Adrenal gland (tissue), 12 donors: ENCODE results near the gene FOSL1. TPM values are rescaled to one million over a fixed set of nuclear protein-coding genes. Genes with fewer than 3 reads are reported as not detected.

ENCODE experiments used
- DNase-seq, 7 donors: peaks; one replicate each; pipeline ENCODE4 v3.0.0-alpha.2; 2019 to 2020
- H3K27ac ChIP-seq, 5 donors: fragments of 200-600 bp; sonication (generic) in 4 of 5; 1 replicate in 3 of 5; 2 replicates in 2 of 5; pipeline versions ENCODE4 v1.5.1 to v1.8.0; 2016 to 2020; ENCODE audit warnings: mild to moderate bottlenecking in 1 of 5
- H3K27me3 ChIP-seq: fragments of 200-600 bp; 2 replicates; pipeline ENCODE4 v1.8.0; 2021
- H3K36me3 ChIP-seq, 2 donors: fragments of 200-600 bp; replicated peaks in 1 of 2; 1 replicate in 1 of 2; 2 replicates in 1 of 2; pipeline versions ENCODE4 v1.5.1 to v1.8.0; 2018 to 2022
- H3K4me1 ChIP-seq, 2 donors: fragments of 200-600 bp; replicated peaks in 1 of 2; 1 replicate in 1 of 2; 2 replicates in 1 of 2; pipeline versions ENCODE4 v1.5.1 to v1.8.0; 2018 to 2021
- H3K4me3 ChIP-seq, 4 donors: fragments of 200-600 bp; sonication (generic) in 3 of 4; one replicate each; pipeline ENCODE4 v1.5.1; 2016 to 2018
- H3K9me3 ChIP-seq, 3 donors: fragments of 200-600 bp; sonication (generic) in 1 of 3; replicated peaks in 1 of 3; 1 replicate in 2 of 3; 2 replicates in 1 of 3; pipeline versions ENCODE4 v1.5.1 to v1.8.0; 2016 to 2021
- POLR2A ChIP-seq, 2 donors: fragments of 450-650 bp; IDR thresholded peaks; one replicate each; pipeline ENCODE4 v1.6.1; 2017; ENCODE audit warnings: antibody characterized with exemption in 2 of 2, mild to moderate bottlenecking in 2 of 2, moderate library complexity in 1 of 2
- WGBS, 4 donors: extraction: QIAGEN DNeasy Blood & Tissue Kit in 2 of 4; methylation state at CpG; one replicate each; pipeline versions ENCODE4 v1.1.5 to v1.1.7; 2013 to 2017; 5-methylcytosine and 5-hydroxymethylcytosine counted together
- intact Hi-C, 2 donors: fragments of 100-400 bp; cut with DNase I; formaldehyde crosslinking; loops; one replicate each; pipeline versions ENCODE4 v1.14.1 to v1.15.0; 2022 to 2023
- polyA plus RNA-seq, 3 donors: library from polyadenylated mRNA; stranded (reverse); fragments of 200-250 nt in 2 of 3; fragments of 350-450 nt in 1 of 3; fragmentation: Illumina TruSeq in 1 of 3; extraction: RNeasy Lipid Tissue Mini Kit (QIAGEN cat#74804) in 1 of 3; gene quantifications; one replicate each; pipeline ENCODE4 v1.2.3, GENCODE V29; 2013 to 2014
- total RNA-seq, 9 donors: library from RNA; depleted of rRNA in 4 of 9; stranded (reverse); fragments of >200 nt in 4 of 9; fragments of 120-200 nt in 1 of 9; fragmentation: NEBNext Ultra II Directional in 1 of 9; extraction: Animal tissue kit (Norgen Biotek cat#: 25700) in 1 of 9; gene quantifications; one replicate each; pipeline versions ENCODE4 v1.1.0 to v1.2.4, GENCODE V29; 2013 to 2023
- TF ChIP-seq, protein P1 (sequence below), 6 experiments: fragments of 450-650 bp in 4 of 6; fragments of 200-600 bp in 2 of 6; sonication (generic) in 1 of 6; IDR thresholded peaks; 1 replicate in 5 of 6; 2 replicates in 1 of 6; pipeline versions ENCODE4 v1.5.1 to v1.8.0; 2016 to 2021; ENCODE audit warnings: antibody characterized with exemption in 6 of 6, mild to moderate bottlenecking in 2 of 6, moderate library complexity in 1 of 6
- donor health status: healthy with polysubstance abuse.
- donor health status: Bipolar disorder and iron deficiency.
- donor health status: DM: yes; HTN: yes; CAD: no.
- donor health status: DM: no; HTN: no; CAD: no.
- donor health status: DM: no; HTN: no; CAD: no.
- donor health status: DM: yes; HTN: yes; CAD: no.

FOSL1 gene
- total and polyA plus RNA-seq, 12 donors: 2.7 to 34.4 (median 5.4) TPM

DNA sequence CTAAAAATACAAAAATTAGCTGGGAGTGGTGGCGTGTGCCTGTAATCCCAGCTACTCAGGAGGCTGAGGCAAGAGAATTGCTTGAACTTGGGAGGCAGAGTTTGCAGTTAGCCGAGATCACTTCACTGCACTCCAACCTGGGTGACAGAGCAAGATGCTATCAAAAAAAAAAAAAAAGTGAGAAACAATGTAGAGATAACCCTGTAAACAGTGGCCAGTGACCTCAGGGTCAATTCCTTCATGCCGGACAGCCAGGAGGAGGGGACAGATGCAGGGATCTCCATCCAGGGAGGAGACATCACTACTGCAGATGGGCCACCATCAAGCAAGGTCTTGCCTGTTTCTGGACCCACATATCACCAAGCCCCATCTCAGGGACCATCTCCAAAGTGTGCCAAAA is 52.4 kb downstream of the FOSL1 start:
- 78 to 90% (median 84%) methylated on average over 3 of the region's 3 CpGs for WGBS, 4 donors
- no peak for DNase-seq
- Histone ChIP-seq H3K36me3 (peaks cover 0 to 12% of the 10 kb centered on the region in 2 donors), H3K4me3 (no peak overlapping the region), H3K9me3 (no peaks in the 10 kb centered on the region), H3K27ac (no peak overlapping the region), H3K27me3 (no peaks in the 10 kb centered on the region), H3K4me1 (no peaks in the 10 kb centered on the region)
- intact Hi-C loops: no loop called here
- TF ChIP-seq, protein P1, sequence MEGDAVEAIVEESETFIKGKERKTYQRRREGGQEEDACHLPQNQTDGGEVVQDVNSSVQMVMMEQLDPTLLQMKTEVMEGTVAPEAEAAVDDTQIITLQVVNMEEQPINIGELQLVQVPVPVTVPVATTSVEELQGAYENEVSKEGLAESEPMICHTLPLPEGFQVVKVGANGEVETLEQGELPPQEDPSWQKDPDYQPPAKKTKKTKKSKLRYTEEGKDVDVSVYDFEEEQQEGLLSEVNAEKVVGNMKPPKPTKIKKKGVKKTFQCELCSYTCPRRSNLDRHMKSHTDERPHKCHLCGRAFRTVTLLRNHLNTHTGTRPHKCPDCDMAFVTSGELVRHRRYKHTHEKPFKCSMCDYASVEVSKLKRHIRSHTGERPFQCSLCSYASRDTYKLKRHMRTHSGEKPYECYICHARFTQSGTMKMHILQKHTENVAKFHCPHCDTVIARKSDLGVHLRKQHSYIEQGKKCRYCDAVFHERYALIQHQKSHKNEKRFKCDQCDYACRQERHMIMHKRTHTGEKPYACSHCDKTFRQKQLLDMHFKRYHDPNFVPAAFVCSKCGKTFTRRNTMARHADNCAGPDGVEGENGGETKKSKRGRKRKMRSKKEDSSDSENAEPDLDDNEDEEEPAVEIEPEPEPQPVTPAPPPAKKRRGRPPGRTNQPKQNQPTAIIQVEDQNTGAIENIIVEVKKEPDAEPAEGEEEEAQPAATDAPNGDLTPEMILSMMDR (IDR thresholded peaks at IDR 0.05): no peak

DNA sequence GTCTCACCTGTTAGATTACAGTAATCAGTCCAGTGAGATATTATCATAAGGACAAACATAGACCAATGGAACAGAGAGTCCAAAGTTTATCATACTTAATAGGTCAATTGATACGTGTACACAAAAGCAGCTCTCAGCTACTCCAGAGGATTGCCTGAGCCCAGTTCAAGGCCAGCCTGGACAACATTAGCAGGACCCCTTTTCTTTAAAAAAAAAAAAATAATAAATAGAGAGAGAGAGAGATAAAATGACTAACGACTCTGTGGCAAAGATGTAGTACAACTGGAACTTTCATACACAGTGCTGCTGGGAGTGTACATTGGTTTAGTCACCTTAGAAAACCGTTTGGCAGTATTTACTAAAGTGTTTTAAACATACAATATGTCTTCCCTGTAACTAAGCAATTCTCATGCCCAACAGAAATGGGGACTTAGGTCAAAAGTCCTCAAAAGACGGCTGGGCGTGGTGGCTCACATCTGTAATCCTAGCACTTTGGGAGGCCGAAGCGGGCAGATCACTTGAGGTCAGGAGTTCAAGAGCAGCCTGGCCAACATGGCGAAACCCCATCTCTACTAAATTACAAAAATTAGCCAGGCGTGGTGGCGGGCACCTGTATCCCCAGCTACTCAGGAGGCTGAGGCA is 55.8 kb downstream of the FOSL1 start:
- no peaks in the 10 kb centered on the region for H3K27me3 ChIP-seq
- TF ChIP-seq POLR2A (IDR thresholded peaks at IDR 0.05): no peak
- TF ChIP-seq, protein P1 (IDR thresholded peaks at IDR 0.05): no peak
- no peaks in the 10 kb centered on the region for H3K36me3 ChIP-seq
- DNase-seq: no peak
- no peaks in the 10 kb centered on the region for H3K4me1 ChIP-seq
- 80 to 86% (median 85%) methylated on average over 10 of the region's 10 CpGs for WGBS, 4 donors
- H3K4me3 ChIP-seq: no peak overlapping the region
- H3K27ac ChIP-seq: no peak overlapping the region
- intact Hi-C loops: no loop called here
- H3K9me3 ChIP-seq: no peaks in the 10 kb centered on the region

DNA sequence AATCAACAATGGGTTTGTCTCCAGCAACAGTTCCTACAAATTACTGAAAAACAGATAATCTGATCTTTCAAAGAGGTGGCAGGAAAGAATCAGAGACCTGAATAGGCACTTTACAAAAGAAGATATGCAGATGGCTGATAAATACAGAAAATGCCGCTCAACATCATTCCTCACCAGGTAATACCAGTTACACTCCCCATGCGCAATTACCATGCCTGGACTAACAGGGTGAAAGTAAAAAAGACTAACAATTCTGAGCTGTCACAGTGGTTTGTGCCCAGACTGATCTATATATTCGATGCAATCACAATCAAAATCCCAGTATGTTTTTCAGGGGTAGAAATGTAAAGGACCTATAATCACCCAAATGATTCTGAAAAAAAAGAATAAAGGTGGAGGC is 56.4 kb downstream of the FOSL1 start:
- no peak for DNase-seq
- no peak overlapping the region for H3K4me3 ChIP-seq
- 87 to 95% (median 91%) methylated on average over 3 of the region's 3 CpGs for WGBS, 4 donors
- H3K27me3 ChIP-seq: no peaks in the 10 kb centered on the region
- TF ChIP-seq POLR2A (IDR thresholded peaks at IDR 0.05): no peak
- TF ChIP-seq, protein P1 (IDR thresholded peaks at IDR 0.05): no peak
- H3K9me3 ChIP-seq: no peaks in the 10 kb centered on the region
- no peaks in the 10 kb centered on the region for H3K36me3 ChIP-seq
- H3K4me1 ChIP-seq: no peaks in the 10 kb centered on the region
- intact Hi-C loops: no loop called here
- H3K27ac ChIP-seq: no peak overlapping the region

DNA sequence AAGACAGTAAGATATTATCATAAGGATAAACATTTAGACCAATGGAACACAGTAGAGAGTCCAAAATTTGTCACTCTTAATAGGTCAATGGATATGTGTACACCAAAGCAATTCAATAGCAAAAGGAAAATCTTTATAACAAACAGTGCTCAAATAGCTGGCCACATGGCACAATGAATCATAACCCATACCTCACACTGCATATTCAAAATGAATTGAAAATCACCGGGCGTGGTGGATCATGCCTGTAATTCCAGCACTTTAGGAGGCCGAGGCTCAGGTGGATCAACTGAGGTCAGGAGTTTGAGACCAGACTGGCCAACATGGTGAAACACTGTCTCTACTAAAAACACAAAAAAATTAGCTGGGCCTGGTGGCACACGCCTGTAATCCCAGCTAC is 58.0 kb downstream of the FOSL1 start:
- no peaks in the 10 kb centered on the region for H3K4me1 ChIP-seq
- DNase-seq: no peak
- no peaks in the 10 kb centered on the region for H3K36me3 ChIP-seq
- no peak overlapping the region for H3K27ac ChIP-seq
- 76 to 92% (median 90%) methylated on average over 4 of the region's 4 CpGs for WGBS, 4 donors
- intact Hi-C loops: no loop called here
- H3K4me3 ChIP-seq: no peak overlapping the region
- no peaks in the 10 kb centered on the region for H3K27me3 ChIP-seq
- TF ChIP-seq POLR2A (IDR thresholded peaks at IDR 0.05): no peak
- TF ChIP-seq, protein P1 (IDR thresholded peaks at IDR 0.05): no peak
- no peaks in the 10 kb centered on the region for H3K9me3 ChIP-seq

Other genes starting within 250 kb of the FOSL1 start
- gene RELA, start 237.5 kb downstream of the FOSL1 start, total RNA-seq: 10 to 100 TPM; 19.3 to 76.2 (median 69.5) TPM
- gene RELA, start 237.5 kb downstream of the FOSL1 start, polyA plus RNA-seq: 10 to 100 TPM; 38.2 to 64.6 (median 46.7) TPM
- 10 to 100 TPM; 55.9 to 89.6 (median 62.8) TPM for gene KAT5, start 188.1 kb downstream of the FOSL1 start, total RNA-seq
- 100 to 1,000 TPM in 2 of 3 donors, 10 to 100 TPM in 1; 52.0 to 199 (median 107) TPM for gene KAT5, start 188.1 kb downstream of the FOSL1 start, polyA plus RNA-seq
- 100 to 1,000 TPM in 6 of 9 donors, 10 to 100 TPM in 3; 69.7 to 170 (median 112) TPM for gene RNASEH2C, start 179.6 kb downstream of the FOSL1 start, total RNA-seq
- 100 to 1,000 TPM in 1 of 3 donors, 10 to 100 TPM in 2; 13.5 to 109 (median 79.5) TPM for gene RNASEH2C, start 179.6 kb downstream of the FOSL1 start, polyA plus RNA-seq
- gene AP5B1, start 119.4 kb downstream of the FOSL1 start, total RNA-seq: 10 to 100 TPM in 8 of 9 donors, 1 to 10 TPM in 1; 4.8 to 30.8 (median 17.2) TPM
- 1 to 10 TPM; 1.9 to 8.2 (median 3.4) TPM for gene AP5B1, start 119.4 kb downstream of the FOSL1 start, polyA plus RNA-seq
- not detected for gene OVOL1, start 113.3 kb downstream of the FOSL1 start, total RNA-seq
- gene OVOL1, start 113.3 kb downstream of the FOSL1 start, polyA plus RNA-seq: under 1 TPM in 1 of 3 donors, not detected in 2; 0.07 TPM
- gene SNX32, start 66.4 kb downstream of the FOSL1 start, total RNA-seq: 1 to 10 TPM in 1 of 9 donors, under 1 TPM in 5, not detected in 3; 0.25 to 1.2 (median 0.46) TPM
- gene SNX32, start 66.4 kb downstream of the FOSL1 start, polyA plus RNA-seq: 1 to 10 TPM in 1 of 3 donors, under 1 TPM in 2; 0.11 to 1.1 (median 0.61) TPM
- gene CFL1, start 42.2 kb downstream of the FOSL1 start, total RNA-seq: 100 to 1,000 TPM; 354 to 765 (median 610) TPM
- gene CFL1, start 42.2 kb downstream of the FOSL1 start, polyA plus RNA-seq: 100 to 1,000 TPM; 217 to 752 (median 376) TPM
- gene MUS81, start 40.0 kb downstream of the FOSL1 start, total RNA-seq: 10 to 100 TPM; 17.5 to 53.7 (median 37.0) TPM
- 100 to 1,000 TPM in 2 of 3 donors, 10 to 100 TPM in 1; 16.1 to 147 (median 103) TPM for gene MUS81, start 40.0 kb downstream of the FOSL1 start, polyA plus RNA-seq
- gene EFEMP2, start 27.6 kb downstream of the FOSL1 start, total RNA-seq: 100 to 1,000 TPM in 2 of 9 donors, 10 to 100 TPM in 7; 30.3 to 111 (median 62.9) TPM
- gene EFEMP2, start 27.6 kb downstream of the FOSL1 start, polyA plus RNA-seq: 100 to 1,000 TPM in 1 of 3 donors, 10 to 100 TPM in 2; 20.3 to 156 (median 92.9) TPM
- gene CTSW, start 20.6 kb downstream of the FOSL1 start, total RNA-seq: 1 to 10 TPM in 3 of 9 donors, under 1 TPM in 4, not detected in 2; 0.28 to 3.4 (median 0.84) TPM
- 1 to 10 TPM in 2 of 3 donors, under 1 TPM in 1; 0.88 to 4.8 (median 2.9) TPM for gene CTSW, start 20.6 kb downstream of the FOSL1 start, polyA plus RNA-seq
- gene FIBP, start 11.9 kb downstream of the FOSL1 start, total RNA-seq: 100 to 1,000 TPM in 2 of 9 donors, 10 to 100 TPM in 7; 57.9 to 183 (median 72.4) TPM
- gene FIBP, start 11.9 kb downstream of the FOSL1 start, polyA plus RNA-seq: 10 to 100 TPM; 71.3 to 87.4 (median 72.5) TPM
- gene CCDC85B, start 9.7 kb downstream of the FOSL1 start, total RNA-seq: 100 to 1,000 TPM in 2 of 9 donors, 10 to 100 TPM in 7; 15.5 to 162 (median 59.1) TPM
- 100 to 1,000 TPM in 1 of 3 donors, 10 to 100 TPM in 1, under 1 TPM in 1; 0.16 to 124 (median 57.6) TPM for gene CCDC85B, start 9.7 kb downstream of the FOSL1 start, polyA plus RNA-seq
- 10 to 100 TPM; 11.5 to 51.9 (median 25.9) TPM for gene C11orf68, start 18.7 kb upstream of the FOSL1 start, total RNA-seq
- 10 to 100 TPM; 22.9 to 32.4 (median 32.4) TPM for gene C11orf68, start 18.7 kb upstream of the FOSL1 start, polyA plus RNA-seq
- 100 to 1,000 TPM in 3 of 9 donors, 10 to 100 TPM in 6; 75.8 to 111 (median 92.3) TPM for gene DRAP1, start 19.0 kb upstream of the FOSL1 start, total RNA-seq
- gene DRAP1, start 19.0 kb upstream of the FOSL1 start, polyA plus RNA-seq: 100 to 1,000 TPM in 2 of 3 donors, 10 to 100 TPM in 1; 63.7 to 269 (median 267) TPM
- under 1 TPM in 2 of 9 donors, not detected in 7; 0.24 to 0.33 TPM for gene TSGA10IP, start 45.1 kb upstream of the FOSL1 start, total RNA-seq
- gene TSGA10IP, start 45.1 kb upstream of the FOSL1 start, polyA plus RNA-seq: under 1 TPM in 2 of 3 donors, not detected in 1; 0.03 to 0.32 TPM
- gene SART1, start 61.3 kb upstream of the FOSL1 start, total RNA-seq: 10 to 100 TPM; 16.9 to 47.4 (median 31.2) TPM
- 100 to 1,000 TPM in 2 of 3 donors, 10 to 100 TPM in 1; 31.5 to 351 (median 246) TPM for gene SART1, start 61.3 kb upstream of the FOSL1 start, polyA plus RNA-seq
- gene EIF1AD, start 101.8 kb upstream of the FOSL1 start, total RNA-seq: 10 to 100 TPM; 16.1 to 49.0 (median 30.9) TPM
- gene EIF1AD, start 101.8 kb upstream of the FOSL1 start, polyA plus RNA-seq: 10 to 100 TPM; 15.5 to 35.6 (median 20.4) TPM
- gene BANF1, start 102.1 kb upstream of the FOSL1 start, total RNA-seq: 100 to 1,000 TPM in 4 of 9 donors, 10 to 100 TPM in 5; 63.1 to 212 (median 85.6) TPM
- 100 to 1,000 TPM; 268 to 364 (median 270) TPM for gene BANF1, start 102.1 kb upstream of the FOSL1 start, polyA plus RNA-seq
- under 1 TPM in 1 of 9 donors, not detected in 8; 0.55 TPM for gene CST6, start 111.6 kb upstream of the FOSL1 start, total RNA-seq
- under 1 TPM in 1 of 3 donors, not detected in 2; 0.24 TPM for gene CST6, start 111.6 kb upstream of the FOSL1 start, polyA plus RNA-seq
- gene CATSPER1, start 126.1 kb upstream of the FOSL1 start, total RNA-seq: under 1 TPM in 4 of 9 donors, not detected in 5; 0.20 to 0.47 (median 0.35) TPM
- gene CATSPER1, start 126.1 kb upstream of the FOSL1 start, polyA plus RNA-seq: 1 to 10 TPM in 1 of 3 donors, under 1 TPM in 2; 0.37 to 2.3 (median 0.61) TPM
- gene GAL3ST3, start 148.8 kb upstream of the FOSL1 start, total RNA-seq: under 1 TPM in 4 of 9 donors, not detected in 5; 0.11 to 0.41 (median 0.22) TPM
- gene GAL3ST3, start 148.8 kb upstream of the FOSL1 start, polyA plus RNA-seq: not detected
- gene SF3B2, start 152.0 kb upstream of the FOSL1 start, total RNA-seq: 100 to 1,000 TPM; 125 to 177 (median 143) TPM
- 100 to 1,000 TPM; 101 to 196 (median 127) TPM for gene SF3B2, start 152.0 kb upstream of the FOSL1 start, polyA plus RNA-seq
- 10 to 100 TPM; 21.1 to 60.5 (median 50.6) TPM for gene PACS1, start 169.9 kb upstream of the FOSL1 start, total RNA-seq
- gene PACS1, start 169.9 kb upstream of the FOSL1 start, polyA plus RNA-seq: 10 to 100 TPM; 23.9 to 37.4 (median 29.9) TPM